IMR-90 (cell line): ENCODE data around the gene RFX3. TPM values are rescaled to one million over a fixed set of nuclear protein-coding genes. Genes with fewer than 3 reads are reported as not detected.

Experiments
- ATAC-seq: fragments of 200-7000 bp; cut with Tn5 transposase; 2 replicates; pipeline ENCODE4 v1.9.1; 2020; ENCODE audit warnings: low read depth, mild to moderate bottlenecking, moderate library complexity
- BruUV-seq: library from RNA; stranded (reverse); fragments of 400-500 nt; replicated peaks from 2 replicates; lab custom pipeline; 2021; lab: Mats Ljungman, UMichigan
- CTCF ChIA-PET: fragments of 300-600 bp; formaldehyde crosslinking; extraction: SDS; loops from one replicate; lab custom pipeline; 2021; ENCODE audit warnings: antibody characterized with exemption; lab: Yijun Ruan, JAX
- POLR2A ChIA-PET: fragments of 300-600 bp; sonication (Branson Sonifier 250); formaldehyde crosslinking; loops from one replicate; lab custom pipeline; 2022; ENCODE audit warnings: antibody characterized with exemption; ENCODE audit not compliant: unreplicated experiment; lab: Charles Lee
- DNase-seq: peaks from one replicate; pipeline ENCODE4 v3.0.0; 2013
- H2AFZ ChIP-seq: replicated peaks from 2 replicates; pipeline ENCODE3; 2013; ENCODE audit warnings: low read length, mild to moderate bottlenecking; ENCODE audit not compliant: poor library complexity
- H2AK5ac ChIP-seq: 2 replicates; pipeline ENCODE4 v1.6.1; 2013; ENCODE audit warnings: low read depth, low read length, inconsistent platforms
- H2AK9ac ChIP-seq: replicated peaks from 2 replicates; pipeline ENCODE3; 2013; ENCODE audit warnings: mild to moderate bottlenecking, low read depth, low read length, moderate library complexity; ENCODE audit not compliant: poor library complexity
- H2BK120ac ChIP-seq: 2 replicates; pipeline ENCODE4 v1.6.1; 2013; ENCODE audit warnings: low read depth, low read length, inconsistent platforms
- H2BK15ac ChIP-seq: 3 replicates; pipeline ENCODE4 v1.6.1; 2013; ENCODE audit warnings: low read depth, low read length, inconsistent platforms
- H2BK20ac ChIP-seq: 2 replicates; pipeline ENCODE4 v1.6.1; 2013; ENCODE audit warnings: low read depth, mild to moderate bottlenecking, inconsistent platforms, low read length, moderate library complexity
- H2BK5ac ChIP-seq: 2 replicates; pipeline ENCODE4 v1.6.1; 2013; ENCODE audit warnings: mild to moderate bottlenecking, low read depth, low read length, inconsistent platforms; ENCODE audit not compliant: poor library complexity, severe bottlenecking
- H3K14ac ChIP-seq: replicated peaks from 2 replicates; pipeline ENCODE4 v1.6.1; 2013; ENCODE audit warnings: low read depth, low read length, inconsistent platforms
- H3K18ac ChIP-seq: 2 replicates; pipeline ENCODE4 v1.6.1; 2013; ENCODE audit warnings: low read depth, low read length, control low read depth
- H3K23ac ChIP-seq: 2 replicates; pipeline ENCODE4 v1.6.1; 2013; ENCODE audit warnings: low read depth, low read length, inconsistent platforms
- H3K27ac ChIP-seq: 2 replicates; pipeline ENCODE4 v1.5.1; 2013; ENCODE audit warnings: mild to moderate bottlenecking, control low read depth, low read length; ENCODE audit not compliant: insufficient read depth
- H3K27me3 ChIP-seq: 2 replicates; pipeline ENCODE4 v1.6.1; 2013; ENCODE audit warnings: low read length; ENCODE audit not compliant: control insufficient read depth, insufficient read depth
- H3K36me3 ChIP-seq: 2 replicates; pipeline ENCODE4 v1.6.1; 2013; ENCODE audit warnings: low read length, mixed read lengths; ENCODE audit not compliant: control insufficient read depth, insufficient read depth
- H3K4ac ChIP-seq: 2 replicates; pipeline ENCODE4 v1.6.1; 2013; ENCODE audit warnings: low read depth, low read length, inconsistent platforms
- H3K4me1 ChIP-seq: 2 replicates; pipeline ENCODE4 v1.6.1; 2013; ENCODE audit warnings: low read length, mixed read lengths; ENCODE audit not compliant: control insufficient read depth, insufficient read depth
- H3K4me2 ChIP-seq: 2 replicates; pipeline ENCODE4 v1.6.1; 2013; ENCODE audit warnings: low read depth, mild to moderate bottlenecking, control low read depth, low read length, moderate library complexity
- H3K4me3 ChIP-seq: 2 replicates; pipeline ENCODE4 v1.5.1; 2013; ENCODE audit warnings: low read depth, mild to moderate bottlenecking, control low read depth, low read length, moderate library complexity; ENCODE audit not compliant: insufficient read depth
- H3K56ac ChIP-seq: 2 replicates; pipeline ENCODE4 v1.6.1; 2013; ENCODE audit warnings: low read length, inconsistent platforms; ENCODE audit not compliant: insufficient read depth; ENCODE audit errors: extremely low read depth
- H3K79me1 ChIP-seq, 2 experiments: 2 replicates each; pipeline ENCODE4 v1.6.1; 2013; ENCODE audit warnings: low read length in 2 of 2, inconsistent platforms in 1 of 2, low read depth in 1 of 2
- H3K9ac ChIP-seq: 2 replicates; pipeline ENCODE4 v1.6.1; 2013; ENCODE audit warnings: low read depth, low read length, control low read depth
- H3K9me1 ChIP-seq: 2 replicates; pipeline ENCODE4 v1.6.1; 2013; ENCODE audit warnings: low read length, inconsistent platforms; ENCODE audit not compliant: insufficient read depth
- H3K9me3 ChIP-seq: 2 replicates; pipeline ENCODE4 v1.6.1; 2013; ENCODE audit warnings: low read length; ENCODE audit not compliant: control insufficient read depth, insufficient read depth
- H4K20me1 ChIP-seq: 2 replicates; pipeline ENCODE4 v1.6.1; 2013; ENCODE audit warnings: low read length, inconsistent platforms; ENCODE audit not compliant: insufficient read depth
- H4K5ac ChIP-seq: 2 replicates; pipeline ENCODE4 v1.6.1; 2013; ENCODE audit warnings: mild to moderate bottlenecking, low read depth, low read length, control low read depth
- H4K8ac ChIP-seq, 2 experiments: 2 replicates each; pipeline ENCODE4 v1.6.1; 2013; ENCODE audit warnings: low read depth in 2 of 2, low read length in 2 of 2, control low read depth in 1 of 2, inconsistent platforms in 1 of 2
- H4K91ac ChIP-seq: 2 replicates; pipeline ENCODE4 v1.6.1; 2013; ENCODE audit warnings: low read depth, low read length, inconsistent platforms; ENCODE audit not compliant: insufficient read depth
- CEBPB ChIP-seq: IDR thresholded peaks from 2 replicates; pipeline ENCODE4 v1.6.1; 2012; ENCODE audit warnings: low read depth, low read length, improper control_type of control experiment
- CTCF ChIP-seq: conservative IDR thresholded peaks from 2 replicates; pipeline ENCODE4 v1.5.1; 2012; ENCODE audit warnings: mild to moderate bottlenecking, low read depth, low read length, improper control_type of control experiment
- ELK1 ChIP-seq: fragments of 150-350 bp; IDR thresholded peaks from 2 replicates; pipeline ENCODE4 v1.6.1; 2016; ENCODE audit warnings: low read depth, mild to moderate bottlenecking, low read length, moderate library complexity, borderline replicate concordance
- MAFK ChIP-seq: IDR thresholded peaks from 2 replicates; pipeline ENCODE4 v1.6.1; 2012; ENCODE audit warnings: low read depth, low read length, improper control_type of control experiment
- MXI1 ChIP-seq: IDR thresholded peaks from 2 replicates; pipeline ENCODE4 v1.6.1; 2012; ENCODE audit warnings: low read depth, mild to moderate bottlenecking, low read length, moderate library complexity, borderline replicate concordance
- POLR2A ChIP-seq: IDR thresholded peaks from 2 replicates; pipeline ENCODE4 v1.6.1; 2012; ENCODE audit warnings: mild to moderate bottlenecking, low read depth, low read length
- RCOR1 ChIP-seq: IDR thresholded peaks from 2 replicates; pipeline ENCODE4 v1.6.1; 2012; ENCODE audit warnings: mild to moderate bottlenecking, low read length, improper control_type of control experiment; ENCODE audit not compliant: insufficient replicate concordance
- SMC3 ChIP-seq: fragments of 150-350 bp; IDR thresholded peaks from 2 replicates; pipeline ENCODE4 v1.6.1; 2016; ENCODE audit warnings: low read depth, mild to moderate bottlenecking, antibody characterized with exemption, low read length, moderate library complexity
- WGBS, 2 experiments: methylation state at CpG; one replicate each; pipeline versions ENCODE4 v1.1.5 to v1.1.7; 2013; ENCODE audit warnings: missing lambda C conversion rate in 2 of 2; ENCODE audit not compliant: insufficient read length in 1 of 2; ENCODE audit errors: extremely low coverage in 2 of 2; 5-methylcytosine and 5-hydroxymethylcytosine counted together
- dilution Hi-C: fragments of 300-500 bp; cut with HindIII; formaldehyde crosslinking; loops from one replicate; pipeline ENCODE4 v1.14.3; 2018; ENCODE audit warnings: low sequenced_read_pairs; ENCODE audit not compliant: unreplicated experiment
- in situ Hi-C: fragments of 300-500 bp; cut with MboI; formaldehyde crosslinking; loops from 3 replicates; pipeline ENCODE4 v1.14.3; 2019; ENCODE audit warnings: low sequenced_read_pairs, inconsistent platforms, mixed read lengths
- intact Hi-C: fragments of 100-400 bp; cut with micrococcal nuclease; formaldehyde crosslinking; loops from 2 replicates; pipeline ENCODE4 v1.10.0; 2022
- polyA plus RNA-seq, 3 experiments: library from polyadenylated mRNA; depleted of rRNA; stranded (reverse); fragments of >200 nt; gene quantifications; 2 replicates each; pipeline ENCODE4 v1.2.3, GENCODE V29; 2012; ENCODE audit warnings: low replicate concordance in 1 of 3
- total RNA-seq: library from RNA; depleted of rRNA; stranded (reverse); fragments of >200 nt; gene quantifications from 2 replicates; pipeline ENCODE4 v1.2.3, GENCODE V29; 2012

RFX3 gene
- total and polyA plus RNA-seq, 2 of the 4 experiments (the other 2 are of a cell fraction): 1.7 to 2.7 TPM

- Histone ChIP-seq H2BK120ac (no peak overlapping the region), H3K56ac (no peak overlapping the region), H3K23ac (no peak overlapping the region), H2AFZ (no peak overlapping the region), H4K20me1 (no peaks in the 10 kb centered on the region), H3K4me1 (no peaks in the 10 kb centered on the region), H2BK5ac (no peak overlapping the region), H3K9me3 (no peaks in the 10 kb centered on the region), H4K91ac (no peak overlapping the region), H3K18ac (no peak overlapping the region), H2BK15ac (no peak overlapping the region), H3K27ac (no peak overlapping the region), H3K79me1 (no peaks in the 10 kb centered on the region), H3K14ac (no peak overlapping the region), H3K4me3 (no peak overlapping the region), H2AK9ac (no peak overlapping the region), H4K5ac (no peak overlapping the region), H3K4ac (no peak overlapping the region), H3K9me1 (no peaks in the 10 kb centered on the region), H3K9ac (no peak overlapping the region), H2BK20ac (no peak overlapping the region), H3K27me3 (no peaks in the 10 kb centered on the region), H2AK5ac (no peak overlapping the region), H3K4me2 (no peak overlapping the region), H3K36me3 (no peaks in the 10 kb centered on the region), H4K8ac (no peak overlapping the region)
- CTCF ChIA-PET: no interaction called here
- ATAC-seq (no peak), DNase-seq (no peak)
- dilution Hi-C loops (no loop called here), intact Hi-C loops (no loop called here), in situ Hi-C loops (no loop called here)
- TF ChIP-seq SMC3 (no peak), POLR2A (no peak), CEBPB (no peak), MXI1 (no peak), MAFK (no peak), CTCF (no peak), ELK1 (no peak), RCOR1 (no peak)
- 67% methylated on average over 1 of the region's 2 CpGs; no CpG with 5 or more reads in 1 of the 2 experiments for whole genome bisulfite sequencing, 2 experiments
- POLR2A ChIA-PET: no interaction called here
- BruUV-seq: no TSS peak
These were observed 202.1 kb downstream of the RFX3 start for GRCh38 chr9:3323714-3324113.
